ENCODE measurements around the gene SFMBT1.

The SFMBT1 gene

GRCh38 chr3:52986938-52987337, 58.9 kb downstream of the SFMBT1 start:
- no peak for DNase-seq

DNA sequence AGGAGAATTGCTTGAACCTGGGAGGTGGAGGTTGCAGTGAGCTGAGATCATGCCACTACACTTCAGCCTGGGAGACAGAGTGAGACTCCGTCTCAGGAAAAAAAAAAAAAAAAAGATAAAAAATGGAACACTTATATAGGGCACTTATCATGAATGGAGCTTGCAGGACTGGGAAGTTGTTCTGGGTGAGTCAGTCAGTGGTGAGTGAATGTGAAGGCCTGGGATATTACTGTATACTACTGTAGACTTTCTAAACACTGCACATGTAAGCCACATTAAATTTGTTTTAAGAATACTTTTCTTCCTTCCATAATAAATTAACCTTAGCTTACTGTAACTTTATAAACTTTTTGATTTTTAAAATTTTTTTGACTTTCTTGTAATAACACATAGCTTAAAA, 59.8 kb downstream of the SFMBT1 start:
- DNase-seq: no peak

GRCh38 chr3:52983828-52984227, 62.0 kb downstream of the SFMBT1 start:
- no peak for DNase-seq

DNA sequence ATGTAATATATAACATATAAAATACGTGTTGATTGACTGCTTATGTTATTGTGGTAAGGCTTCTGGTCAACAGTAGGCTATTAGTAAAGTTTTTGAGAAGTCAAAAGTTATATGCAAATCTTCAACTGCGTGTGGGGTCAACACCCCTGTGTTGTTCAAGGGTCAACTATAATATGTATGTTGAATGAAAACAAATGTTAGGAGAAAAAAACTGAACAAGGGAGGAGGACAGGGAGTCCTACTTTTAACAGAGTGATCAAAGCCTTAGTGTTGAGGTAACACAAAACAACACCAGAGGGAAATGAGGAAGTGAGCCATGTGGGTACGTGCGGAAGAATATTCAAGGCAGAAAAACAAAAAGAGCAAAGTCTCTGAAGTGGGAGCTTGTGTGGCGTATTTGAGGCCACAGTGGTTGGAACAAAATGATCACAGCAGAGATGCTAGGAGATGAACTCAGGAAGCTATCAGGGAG, 62.5 kb downstream of the SFMBT1 start:
- DNase-seq: peak; percentile 44 to 45

- DNase-seq: no peak
Observed at GRCh38 chr3:52982839-52983238, 63.0 kb downstream of the SFMBT1 start.

DNA sequence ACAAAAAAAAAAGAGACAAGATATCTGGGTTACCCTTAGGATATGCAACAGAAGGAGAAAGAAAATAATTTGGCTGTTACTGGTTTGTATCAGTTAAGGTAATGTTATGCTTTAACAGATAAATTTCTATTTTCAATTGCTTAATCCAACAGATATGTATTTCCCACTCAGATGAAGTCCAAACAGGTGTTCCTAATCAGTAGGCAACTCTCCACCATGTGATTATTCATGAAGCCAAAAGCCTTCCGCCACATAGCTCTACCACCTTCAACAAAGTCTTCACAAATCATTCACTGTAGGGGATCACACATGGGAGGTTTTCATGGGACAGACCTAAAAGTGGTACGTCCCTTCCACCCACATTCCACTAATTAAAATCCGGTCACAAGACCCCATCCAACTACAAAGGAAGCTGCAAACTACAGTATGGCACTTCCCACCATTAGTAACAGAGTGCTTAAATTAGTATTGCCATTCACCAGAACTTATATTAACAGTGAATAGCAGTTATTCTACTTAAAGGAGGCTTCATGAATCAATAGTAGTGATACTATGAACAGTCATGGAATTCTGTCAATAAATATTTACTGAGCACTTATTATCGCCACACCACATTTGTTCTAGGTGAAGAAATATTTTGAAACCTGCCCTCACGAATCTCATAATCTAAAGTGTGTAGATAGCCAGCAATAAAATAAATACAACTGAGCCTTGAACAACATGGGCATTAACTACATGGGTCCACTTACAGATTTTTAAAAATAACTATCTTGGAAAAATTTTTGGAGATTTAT, 66.5 kb downstream of the SFMBT1 start:
- no peak for DNase-seq

GRCh38 chr3:52978109-52978754, 67.6 kb downstream of the SFMBT1 start:
- DNase-seq: no peak

GRCh38 chr3:52973806-52974205, 72.1 kb downstream of the SFMBT1 start:
- no peak for DNase-seq

DNA sequence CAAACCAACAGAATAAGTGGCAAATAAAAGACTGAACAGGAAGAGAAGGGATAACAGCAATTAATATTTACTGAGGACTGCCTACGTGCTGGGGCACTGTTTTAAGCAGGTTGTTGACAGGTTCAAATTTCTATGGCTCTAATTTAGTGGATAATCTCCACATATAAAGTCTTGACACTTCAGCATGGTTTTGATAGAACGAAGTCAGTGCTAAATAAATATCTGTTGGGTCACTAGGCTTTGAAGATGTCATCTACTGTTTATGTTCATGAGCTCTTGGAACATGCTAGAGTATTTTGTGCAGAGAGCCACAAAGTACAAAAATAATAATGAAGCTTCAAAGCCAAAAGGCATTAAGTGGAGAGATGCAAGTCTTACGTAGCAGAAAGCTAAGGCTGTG, 74.0 kb downstream of the SFMBT1 start:
- DNase-seq: no peak

DNA sequence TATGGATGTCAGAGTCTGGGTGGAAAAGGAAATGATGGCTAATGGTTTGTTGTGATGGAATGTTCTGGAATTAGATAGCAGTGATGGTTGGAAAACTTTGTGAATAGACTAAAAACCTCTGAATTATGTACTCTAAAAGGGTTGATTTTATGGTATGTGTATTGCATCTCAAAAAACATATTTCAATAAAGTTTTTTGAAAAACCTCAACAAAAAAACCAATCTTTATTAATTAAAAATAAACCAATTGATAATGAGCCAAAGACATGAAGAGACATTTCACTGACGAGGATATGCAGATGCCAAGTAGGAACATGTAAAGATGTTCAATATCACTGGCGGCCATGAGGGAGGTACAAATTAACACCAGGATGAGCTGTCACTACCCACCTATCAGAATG, 78.5 kb downstream of the SFMBT1 start:
- no peak for DNase-seq

DNA sequence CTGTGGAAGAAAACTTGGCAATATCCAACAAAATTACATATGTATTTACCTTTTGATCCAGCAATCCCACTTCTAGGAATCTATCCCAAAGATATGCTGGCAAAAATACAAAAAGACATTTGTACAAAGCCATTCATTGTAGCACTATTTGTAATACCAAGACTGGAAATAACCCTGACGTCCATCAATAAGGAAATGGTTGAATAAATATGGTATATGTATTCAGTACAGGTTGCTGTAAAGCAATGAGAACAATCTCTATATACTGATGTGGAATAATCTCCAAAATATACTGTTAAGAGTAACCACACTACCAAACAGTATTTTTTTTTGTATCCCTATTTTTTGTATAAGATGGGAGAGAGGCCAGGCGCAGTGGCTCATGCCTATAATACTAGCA, 83.7 kb downstream of the SFMBT1 start:
- DNase-seq: no peak

DNA sequence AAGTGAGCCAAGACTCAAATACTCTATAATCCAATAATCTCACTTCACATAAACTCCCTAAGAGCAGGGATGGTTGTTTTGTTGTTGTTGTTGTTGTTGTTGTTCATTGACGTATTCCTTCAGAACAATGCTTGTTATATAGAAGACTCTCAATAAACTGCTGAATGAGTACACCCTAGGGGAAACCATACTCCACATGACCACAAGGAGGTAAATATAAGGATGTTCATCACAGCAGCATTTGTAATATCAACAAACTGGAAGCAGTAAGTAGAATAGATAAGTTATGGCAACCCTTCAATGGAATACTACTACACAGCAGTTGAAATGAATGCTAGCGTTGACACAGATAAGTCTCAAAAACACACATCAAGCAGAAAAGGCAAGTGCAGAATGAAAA, 86.1 kb downstream of the SFMBT1 start:
- no peak for DNase-seq

GRCh38 chr3:52939600-52939999, 106.3 kb downstream of the SFMBT1 start:
- DNase-seq: no peak

GRCh38 chr3:52934630-52935530, 111.0 kb downstream of the SFMBT1 start:
- peak; percentile 38 to 43 for DNase-seq

DNA sequence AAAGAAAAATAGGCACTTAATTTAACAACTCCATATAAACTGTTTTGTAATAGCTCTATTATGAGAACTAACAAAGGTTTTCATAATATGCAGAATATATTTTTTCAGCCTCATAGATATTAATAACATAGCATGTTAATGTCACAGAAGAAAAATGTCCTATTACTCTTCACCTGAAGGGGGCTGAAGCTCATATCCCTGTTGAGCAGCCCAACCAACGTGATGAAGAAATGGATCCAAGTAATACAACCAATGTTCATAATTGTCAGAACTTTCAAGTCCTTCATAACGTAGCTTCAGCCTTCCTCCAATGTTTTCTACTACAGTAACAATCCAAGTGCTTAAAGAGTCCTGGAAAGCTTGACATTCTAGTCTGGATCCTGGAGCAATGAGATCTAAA, 114.0 kb downstream of the SFMBT1 start:
- DNase-seq: no peak

DNA sequence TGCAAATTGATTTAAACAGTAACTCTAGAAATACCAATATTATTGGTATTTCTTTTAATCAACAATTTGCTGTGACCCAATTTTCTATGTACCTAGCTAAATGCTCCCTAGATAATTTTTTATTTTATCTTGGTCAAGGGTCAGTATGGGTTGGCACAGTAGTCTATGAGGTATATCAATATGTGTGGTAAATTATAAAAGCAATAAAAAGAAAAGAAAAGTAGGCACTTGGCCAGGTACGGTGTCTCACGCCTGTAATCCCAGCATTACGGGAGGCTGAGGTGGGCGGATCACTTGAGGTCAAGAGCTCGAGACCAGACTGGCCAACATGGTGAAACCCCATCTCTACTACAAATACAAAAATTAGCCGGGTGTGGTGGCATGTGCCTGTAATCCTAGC, 114.5 kb downstream of the SFMBT1 start:
- DNase-seq: no peak

DNA sequence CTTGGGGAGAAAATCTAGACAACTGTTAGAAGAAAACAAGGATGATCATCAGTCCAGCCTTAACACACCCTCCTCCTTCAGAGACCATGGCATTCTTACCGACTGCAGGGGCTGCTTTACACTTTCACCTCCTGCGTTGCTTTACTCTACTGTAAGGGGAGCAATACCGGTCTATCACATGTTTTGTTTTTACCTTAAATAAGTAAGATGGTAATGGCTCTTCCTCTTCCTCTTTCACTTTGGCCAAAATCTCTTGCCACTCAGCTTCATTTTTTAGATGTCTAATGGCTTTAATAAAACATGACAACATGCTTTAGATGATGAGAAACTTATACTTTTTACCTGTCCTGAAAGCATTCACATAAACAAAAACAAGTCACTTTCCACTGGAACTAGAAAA, 115.1 kb downstream of the SFMBT1 start:
- no peak for DNase-seq

DNA sequence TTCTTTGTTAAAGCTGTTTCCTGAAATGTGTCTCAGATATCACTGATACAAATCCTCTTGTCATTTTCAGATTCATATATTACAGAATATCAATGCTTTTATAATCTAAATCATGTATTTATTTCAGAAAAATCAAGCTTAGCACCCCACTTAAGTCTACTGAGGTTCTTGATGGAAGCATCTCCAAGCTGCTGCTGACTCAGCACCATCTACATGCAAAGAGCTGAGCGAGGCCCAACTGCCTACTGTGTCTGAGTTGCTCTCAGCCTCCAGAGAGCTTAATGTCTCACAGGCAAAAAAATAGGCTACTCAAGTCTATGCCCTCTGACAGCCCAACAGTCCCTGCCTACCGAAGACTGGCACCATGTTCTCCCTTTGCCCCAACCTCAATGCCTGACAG, 119.3 kb downstream of the SFMBT1 start:
- DNase-seq: no peak

- DNase-seq: no peak
Observed at GRCh38 chr3:52925405-52926313, 120.2 kb downstream of the SFMBT1 start.

- DNase-seq: no peak
Observed at GRCh38 chr3:52923963-52924362, 121.9 kb downstream of the SFMBT1 start.

GRCh38 chr3:52920841-52921240, 125.0 kb downstream of the SFMBT1 start:
- DNase-seq: no peak

- no peak for DNase-seq
Observed at GRCh38 chr3:52917044-52917443, 128.8 kb downstream of the SFMBT1 start.
